ENCODE results near the gene ATRN.

DNA sequence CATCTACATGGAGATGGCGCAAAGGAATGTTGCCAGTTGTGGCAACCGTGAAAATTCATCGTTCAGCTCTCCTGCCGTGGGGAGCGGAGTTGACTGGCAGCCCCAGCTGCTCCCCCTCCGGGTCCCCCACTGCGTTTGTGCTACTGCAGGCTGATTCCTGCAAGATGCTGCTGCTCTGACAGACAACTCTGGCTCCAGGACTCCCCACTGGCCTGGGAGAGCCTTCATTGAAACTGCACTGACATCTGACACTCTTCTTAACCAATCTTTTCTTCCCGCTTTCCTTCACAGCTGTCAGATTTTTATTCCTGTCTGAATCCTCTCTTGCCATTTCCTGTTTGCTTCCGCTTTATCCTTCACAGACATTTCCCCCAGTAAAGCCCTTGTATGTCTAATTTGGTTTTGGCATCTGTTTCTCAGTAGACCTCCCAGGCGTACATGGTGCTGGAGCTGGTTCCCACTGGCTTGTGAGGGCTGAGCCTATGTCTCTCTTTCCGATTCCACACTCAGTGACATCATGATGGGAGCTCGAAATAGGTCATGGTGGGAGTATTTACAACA is 9.5 kb upstream of the ATRN start:
- TF ChIP-seq ZNF354C (tag by site-specific recombination; IDR thresholded peaks at IDR 0.05; ENCODE audit: borderline replicate concordance, low read depth) (no peak), TCF7L2 (IDR thresholded peaks at IDR 0.05; ENCODE audit: borderline replicate concordance, low read depth, low read length) (no peak)
- TF ChIP-seq, protein P1, sequence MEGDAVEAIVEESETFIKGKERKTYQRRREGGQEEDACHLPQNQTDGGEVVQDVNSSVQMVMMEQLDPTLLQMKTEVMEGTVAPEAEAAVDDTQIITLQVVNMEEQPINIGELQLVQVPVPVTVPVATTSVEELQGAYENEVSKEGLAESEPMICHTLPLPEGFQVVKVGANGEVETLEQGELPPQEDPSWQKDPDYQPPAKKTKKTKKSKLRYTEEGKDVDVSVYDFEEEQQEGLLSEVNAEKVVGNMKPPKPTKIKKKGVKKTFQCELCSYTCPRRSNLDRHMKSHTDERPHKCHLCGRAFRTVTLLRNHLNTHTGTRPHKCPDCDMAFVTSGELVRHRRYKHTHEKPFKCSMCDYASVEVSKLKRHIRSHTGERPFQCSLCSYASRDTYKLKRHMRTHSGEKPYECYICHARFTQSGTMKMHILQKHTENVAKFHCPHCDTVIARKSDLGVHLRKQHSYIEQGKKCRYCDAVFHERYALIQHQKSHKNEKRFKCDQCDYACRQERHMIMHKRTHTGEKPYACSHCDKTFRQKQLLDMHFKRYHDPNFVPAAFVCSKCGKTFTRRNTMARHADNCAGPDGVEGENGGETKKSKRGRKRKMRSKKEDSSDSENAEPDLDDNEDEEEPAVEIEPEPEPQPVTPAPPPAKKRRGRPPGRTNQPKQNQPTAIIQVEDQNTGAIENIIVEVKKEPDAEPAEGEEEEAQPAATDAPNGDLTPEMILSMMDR (tag by site-specific recombination; IDR thresholded peaks at IDR 0.05) = no peak
- TF ChIP-seq, protein P2, sequence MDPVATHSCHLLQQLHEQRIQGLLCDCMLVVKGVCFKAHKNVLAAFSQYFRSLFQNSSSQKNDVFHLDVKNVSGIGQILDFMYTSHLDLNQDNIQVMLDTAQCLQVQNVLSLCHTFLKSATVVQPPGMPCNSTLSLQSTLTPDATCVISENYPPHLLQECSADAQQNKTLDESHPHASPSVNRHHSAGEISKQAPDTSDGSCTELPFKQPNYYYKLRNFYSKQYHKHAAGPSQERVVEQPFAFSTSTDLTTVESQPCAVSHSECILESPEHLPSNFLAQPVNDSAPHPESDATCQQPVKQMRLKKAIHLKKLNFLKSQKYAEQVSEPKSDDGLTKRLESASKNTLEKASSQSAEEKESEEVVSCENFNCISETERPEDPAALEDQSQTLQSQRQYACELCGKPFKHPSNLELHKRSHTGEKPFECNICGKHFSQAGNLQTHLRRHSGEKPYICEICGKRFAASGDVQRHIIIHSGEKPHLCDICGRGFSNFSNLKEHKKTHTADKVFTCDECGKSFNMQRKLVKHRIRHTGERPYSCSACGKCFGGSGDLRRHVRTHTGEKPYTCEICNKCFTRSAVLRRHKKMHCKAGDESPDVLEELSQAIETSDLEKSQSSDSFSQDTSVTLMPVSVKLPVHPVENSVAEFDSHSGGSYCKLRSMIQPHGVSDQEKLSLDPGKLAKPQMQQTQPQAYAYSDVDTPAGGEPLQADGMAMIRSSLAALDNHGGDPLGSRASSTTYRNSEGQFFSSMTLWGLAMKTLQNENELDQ (tag by site-specific recombination; IDR thresholded peaks at IDR 0.05; ENCODE audit: low read depth) = no peak
